HepG2 (cell line): ENCODE results near the gene PIP5K1C. TPM values are rescaled to one million over a fixed set of nuclear protein-coding genes. Genes with fewer than 3 reads are reported as not detected.

ENCODE experiments used
- CBX2 ChIP-seq, 2 experiments: fragments of 200-600 bp in 1 of 2; sonication (generic); formaldehyde crosslinking in 1 of 2; IDR thresholded peaks; 2 replicates each; pipeline versions ENCODE4 v1.7.0 to v1.8.1; 2018 to 2022; ENCODE audit warnings: low read depth in 2 of 2, low read length in 1 of 2, mild to moderate bottlenecking in 1 of 2, missing genetic modification reagents in 1 of 2
- CREB3 ChIP-seq: sonication (generic); formaldehyde crosslinking; IDR thresholded peaks from 2 replicates; pipeline ENCODE4 v1.5.0; 2020; ENCODE audit warnings: missing genetic modification reagents
- DMAP1 ChIP-seq: IDR thresholded peaks from 2 replicates; pipeline ENCODE4 v1.6.1; 2016
- GABPB1 ChIP-seq: IDR thresholded peaks from 2 replicates; pipeline ENCODE4 v1.6.1; 2016; ENCODE audit warnings: mild to moderate bottlenecking, missing genetic modification reagents, moderate library complexity, missing compliant biosample characterization
- NFAT5 ChIP-seq: sonication (generic); formaldehyde crosslinking; IDR thresholded peaks from 2 replicates; pipeline ENCODE4 v1.4.0; 2020; ENCODE audit warnings: missing genetic modification reagents
- PRDM15 ChIP-seq: sonication (generic); formaldehyde crosslinking; IDR thresholded peaks from 2 replicates; pipeline ENCODE4 v1.4.0; 2020; ENCODE audit warnings: missing genetic modification reagents
- RAD21 ChIP-seq: fragments of 450-650 bp; formaldehyde crosslinking; IDR thresholded peaks from 2 replicates; pipeline ENCODE4 v1.5.0; 2020; ENCODE audit warnings: mild to moderate bottlenecking
- RCOR2 ChIP-seq: IDR thresholded peaks from 2 replicates; pipeline ENCODE4 v1.6.1; 2016; ENCODE audit warnings: missing biosample characterization, missing genetic modification reagents
- SAFB2 ChIP-seq: sonication (generic); formaldehyde crosslinking; IDR thresholded peaks from 2 replicates; pipeline ENCODE4 v1.5.1; 2020; ENCODE audit warnings: missing genetic modification reagents, low read depth, mild to moderate bottlenecking, borderline replicate concordance
- SMAD3 ChIP-seq: sonication (generic); formaldehyde crosslinking; IDR thresholded peaks from 2 replicates; pipeline ENCODE4 v1.4.0; 2020; ENCODE audit warnings: missing genetic modification reagents
- THAP11 ChIP-seq: IDR thresholded peaks from 2 replicates; pipeline ENCODE4 v1.6.1; 2016; ENCODE audit warnings: missing biosample characterization, missing genetic modification reagents
- ZBTB34 ChIP-seq: sonication (generic); formaldehyde crosslinking; IDR thresholded peaks from 2 replicates; pipeline ENCODE4 v1.8.0; 2022; ENCODE audit warnings: mild to moderate bottlenecking, missing genetic modification reagents
- ZNF335 ChIP-seq: sonication (generic); formaldehyde crosslinking; IDR thresholded peaks from 2 replicates; pipeline ENCODE4 v1.4.0; 2020; ENCODE audit warnings: missing genetic modification reagents
- ZNF362 ChIP-seq: sonication (generic); formaldehyde crosslinking; IDR thresholded peaks from 2 replicates; pipeline ENCODE4 v1.4.0; 2020; ENCODE audit warnings: missing genetic modification reagents, mild to moderate bottlenecking, borderline replicate concordance
- ZNF570 ChIP-seq: sonication (generic); formaldehyde crosslinking; IDR thresholded peaks from 2 replicates; pipeline ENCODE4 v1.4.0; 2020; ENCODE audit warnings: mild to moderate bottlenecking, missing genetic modification reagents, borderline replicate concordance
- ZSCAN9 ChIP-seq: IDR thresholded peaks from 2 replicates; pipeline ENCODE4 v1.6.1; 2016; ENCODE audit warnings: borderline replicate concordance
- polyA plus RNA-seq, 8 experiments: library from polyadenylated mRNA; depleted of rRNA in 3 of 8; stranded (reverse) in 7 of 8; unstranded in 1 of 8; fragments of >200 nt; fragmentation: Illumina TruSeq in 4 of 8; extraction: Trizol in 4 of 8; gene quantifications; 2 replicates each; pipeline versions ENCODE4 v1.2.1 to v1.2.3, GENCODE V29; 2011 to 2016; ENCODE audit warnings: low read depth in 4 of 8, missing spikeins in 1 of 8, mixed read lengths in 1 of 8; ENCODE audit not compliant: insufficient read depth in 1 of 8
- total RNA-seq, 5 experiments: library from RNA; depleted of rRNA; stranded (reverse); fragments of >200 nt; fragmentation: Illumina TruSeq; extraction: Trizol; gene quantifications; 2 replicates each; pipeline ENCODE4 v1.2.3, GENCODE V29; 2016; ENCODE audit warnings: low read depth in 1 of 5

PIP5K1C gene
- total and polyA plus RNA-seq, 2 of the 13 experiments (the other 11 are each of a cell fraction or from before 2014, with no cell fraction given) = 3.6 to 4.3 TPM

- TF ChIP-seq GABPB1 (CRISPR knock-in tag) (no peak), CREB3 (no peak), NFAT5 (CRISPR knock-in tag) (no peak), ZNF570 (CRISPR knock-in tag) (no peak), ZSCAN9 (CRISPR knock-in tag) (no peak), DMAP1 (CRISPR knock-in tag) (no peak), SMAD3 (CRISPR knock-in tag) (no peak), ZNF335 (CRISPR knock-in tag) (no peak), SAFB2 (CRISPR knock-in tag) (no peak), PRDM15 (0 out of 2 replicates have a peak, but pooled peaks have one; percentile 20), THAP11 (CRISPR knock-in tag) (0 out of 2 replicates have a peak, but pooled peaks have one; percentile 19), RCOR2 (CRISPR knock-in tag) (no peak), CBX2 (IDR thresholded peaks at IDR 0.05; ENCODE audit: low read depth, low read length) (no peak), CBX2 (CRISPR knock-in tag; IDR thresholded peaks at IDR 0.05; ENCODE audit: low read depth) (no peak), ZNF362 (peak; percentile 80), ZBTB34 (CRISPR knock-in tag) (no peak), RAD21 (CRISPR knock-in tag) (no peak)
Measured at GRCh38 chr19:3720349-3720917, 20.2 kb upstream of the PIP5K1C start (continued).
